H1 (cell line): ENCODE measurements around the gene ZC3H18. TPM values are rescaled to one million over a fixed set of nuclear protein-coding genes. Genes with fewer than 3 reads are reported as not detected.

Experiments
- CTCF ChIA-PET: fragments of 300-600 bp; sonication (Branson Sonifier 250); formaldehyde crosslinking; loops from one replicate; lab custom pipeline; 2021; ENCODE audit not compliant: partially characterized antibody; lab: Charles Lee
- POLR2A ChIA-PET: fragments of 300-600 bp; sonication (Branson Sonifier 250); formaldehyde crosslinking; loops from one replicate; lab custom pipeline; 2021; ENCODE audit warnings: inconsistent platforms; ENCODE audit not compliant: partially characterized antibody; lab: Charles Lee
- DNase-seq, 2 experiments: peaks; one replicate each; pipeline versions ENCODE4 v3.0.0 to v3.0.0-alpha.2; 2010 to 2022; ENCODE audit warnings: low spot score in 2 of 2, low read depth in 1 of 2, mixed read lengths in 1 of 2
- FAIRE-seq: peaks from 2 replicates; lab custom pipeline; 2011; peaks lifted over from hg19 to GRCh38; lab: Jason Lieb, UNC
- H2AFZ ChIP-seq: 2 replicates; pipeline ENCODE4 v1.8.1; 2012; ENCODE audit warnings: low read length, inconsistent platforms
- H2AK5ac ChIP-seq: 2 replicates; pipeline ENCODE4 v1.6.1; 2013; ENCODE audit warnings: low read depth, low read length
- H2BK120ac ChIP-seq: replicated peaks from 2 replicates; pipeline ENCODE3; 2013; ENCODE audit warnings: low read depth, low read length, inconsistent platforms
- H2BK12ac ChIP-seq: 2 replicates; pipeline ENCODE4 v1.6.1; 2013; ENCODE audit warnings: low read depth, low read length
- H2BK15ac ChIP-seq: 2 replicates; pipeline ENCODE4 v1.6.1; 2013; ENCODE audit warnings: low read length
- H2BK20ac ChIP-seq: 2 replicates; pipeline ENCODE4 v1.6.1; 2013; ENCODE audit warnings: low read length
- H2BK5ac ChIP-seq: 2 replicates; pipeline ENCODE4 v1.6.1; 2013; ENCODE audit warnings: low read depth, low read length
- H3K14ac ChIP-seq: 2 replicates; pipeline ENCODE4 v1.6.1; 2013; ENCODE audit warnings: inconsistent platforms; ENCODE audit not compliant: insufficient read length
- H3K18ac ChIP-seq: 2 replicates; pipeline ENCODE4 v1.6.1; 2013; ENCODE audit warnings: low read length; ENCODE audit errors: extremely low read depth
- H3K23ac ChIP-seq: 2 replicates; pipeline ENCODE4 v1.6.1; 2013; ENCODE audit warnings: inconsistent platforms; ENCODE audit not compliant: insufficient read length
- H3K23me2 ChIP-seq: 2 replicates; pipeline ENCODE4 v1.6.1; 2013; ENCODE audit warnings: low read depth, low read length
- H3K27ac ChIP-seq: 2 replicates; pipeline ENCODE4 v1.6.1; 2011; ENCODE audit warnings: low read depth, low read length, inconsistent platforms
- H3K27me3 ChIP-seq, 4 experiments: replicated peaks in 1 of 4; 1 replicate in 1 of 4; 2 replicates in 3 of 4; pipeline versions ENCODE4 v1.6.1 to v1.8.1; 2011 to 2013; ENCODE audit warnings: low read length in 3 of 4, mild to moderate bottlenecking in 3 of 4, inconsistent platforms in 2 of 4, mixed read lengths in 2 of 4, moderate library complexity in 1 of 4; ENCODE audit not compliant: control insufficient read depth in 3 of 4, insufficient read depth in 3 of 4; ENCODE audit errors: extremely low read depth in 1 of 4
- H3K36me3 ChIP-seq, 4 experiments: 2 replicates each; pipeline versions ENCODE4 v1.6.1 to v1.8.1; 2011 to 2013; ENCODE audit warnings: mild to moderate bottlenecking in 4 of 4, low read length in 3 of 4, moderate library complexity in 2 of 4, control low read depth in 1 of 4, inconsistent platforms in 1 of 4; ENCODE audit not compliant: insufficient read depth in 4 of 4, control insufficient read depth in 2 of 4
- H3K4ac ChIP-seq: replicated peaks from 2 replicates; pipeline ENCODE3; 2013; ENCODE audit warnings: low read length, low read depth, mixed read lengths, inconsistent platforms; ENCODE audit not compliant: insufficient read length
- H3K4me1 ChIP-seq, 4 experiments: replicated peaks in 1 of 4; 1 replicate in 1 of 4; 2 replicates in 3 of 4; pipeline versions ENCODE4 v1.6.1 to v1.8.1; 2011 to 2013; ENCODE audit warnings: low read length in 3 of 4, inconsistent platforms in 2 of 4, mixed read lengths in 1 of 4; ENCODE audit not compliant: insufficient read depth in 4 of 4, control insufficient read depth in 3 of 4
- H3K4me2 ChIP-seq, 2 experiments: 2 replicates each; pipeline versions ENCODE4 v1.6.1 to v1.8.1; 2011 to 2013; ENCODE audit warnings: low read depth in 2 of 2, low read length in 2 of 2, control low read depth in 1 of 2, inconsistent platforms in 1 of 2, mild to moderate bottlenecking in 1 of 2; ENCODE audit not compliant: insufficient read depth in 1 of 2
- H3K4me3 ChIP-seq, 4 experiments: fragments of 200-600, 300-600 bp in 1 of 4; sonication (generic), shearing (Covaris generic), sonication (Bioruptor Twin) in 1 of 4; 2 replicates each; pipeline versions ENCODE4 v1.5.1 to v1.8.1; 2011 to 2016; ENCODE audit warnings: low read length in 4 of 4, low read depth in 3 of 4, control low read depth in 2 of 4, inconsistent platforms in 2 of 4, mild to moderate bottlenecking in 2 of 4, mixed read lengths in 1 of 4, moderate library complexity in 1 of 4; ENCODE audit not compliant: insufficient read depth in 2 of 4; ENCODE audit errors: extremely low read depth in 1 of 4
- H3K56ac ChIP-seq: replicated peaks from 2 replicates; pipeline ENCODE3; 2013; ENCODE audit warnings: low read depth, mild to moderate bottlenecking, mixed read lengths, low read length, inconsistent platforms; ENCODE audit not compliant: insufficient read length
- H3K79me1 ChIP-seq: 2 replicates; pipeline ENCODE4 v1.6.1; 2013; ENCODE audit warnings: low read depth, low read length, control low read depth
- H3K79me2 ChIP-seq, 2 experiments: 2 replicates each; pipeline versions ENCODE4 v1.6.1 to v1.8.1; 2012 to 2013; ENCODE audit warnings: low read length in 2 of 2, mild to moderate bottlenecking in 2 of 2, inconsistent platforms in 1 of 2; ENCODE audit not compliant: insufficient read depth in 2 of 2, control insufficient read depth in 1 of 2
- H3K9ac ChIP-seq, 4 experiments: replicated peaks in 1 of 4; 1 replicate in 1 of 4; 2 replicates in 3 of 4; pipeline versions ENCODE4 v1.6.1 to v1.8.1; 2011 to 2013; ENCODE audit warnings: low read depth in 3 of 4, low read length in 3 of 4, control low read depth in 2 of 4, mild to moderate bottlenecking in 2 of 4, moderate library complexity in 2 of 4, inconsistent platforms in 1 of 4; ENCODE audit errors: extremely low read depth in 1 of 4
- H3K9me3 ChIP-seq, 2 experiments: 2 replicates each; pipeline versions ENCODE4 v1.6.1 to v1.8.1; 2012 to 2013; ENCODE audit warnings: mild to moderate bottlenecking in 2 of 2, moderate library complexity in 2 of 2, control low read depth in 1 of 2, inconsistent platforms in 1 of 2, low read depth in 1 of 2, low read length in 1 of 2, mixed read lengths in 1 of 2; ENCODE audit not compliant: insufficient read depth in 2 of 2
- H4K20me1 ChIP-seq, 2 experiments: replicated peaks in 1 of 2; 2 replicates each; pipeline versions ENCODE3 to v1.8.1; 2011 to 2013; ENCODE audit warnings: inconsistent platforms in 2 of 2, low read length in 2 of 2, mild to moderate bottlenecking in 1 of 2; ENCODE audit not compliant: insufficient read depth in 2 of 2, control insufficient read depth in 1 of 2
- H4K5ac ChIP-seq: 2 replicates; pipeline ENCODE4 v1.6.1; 2013; ENCODE audit warnings: low read length, low read depth, mixed read lengths, inconsistent platforms; ENCODE audit not compliant: insufficient read length
- H4K8ac ChIP-seq: 2 replicates; pipeline ENCODE4 v1.8.0; 2013; ENCODE audit warnings: mild to moderate bottlenecking, moderate library complexity, low read length, inconsistent platforms; ENCODE audit not compliant: insufficient read depth; ENCODE audit errors: extremely low read depth
- H4K91ac ChIP-seq: replicated peaks from 2 replicates; pipeline ENCODE3; 2013; ENCODE audit warnings: low read length, mixed read lengths, inconsistent platforms; ENCODE audit not compliant: insufficient read length
- ASH2L ChIP-seq: fragments of 200-600, 300-600 bp; sonication (generic); IDR thresholded peaks from one replicate; pipeline ENCODE4 v1.7.1; 2017; ENCODE audit warnings: low read length
- BRCA1 ChIP-seq: IDR thresholded peaks from 2 replicates; pipeline ENCODE4 v1.6.1; 2012; ENCODE audit warnings: low read depth, low read length, improper control_type of control experiment
- CTBP2 ChIP-seq: IDR thresholded peaks from 2 replicates; pipeline ENCODE4 v1.7.0; 2011; ENCODE audit warnings: borderline replicate concordance, mild to moderate bottlenecking, moderate library complexity, mixed read lengths, low read length; ENCODE audit not compliant: insufficient read depth, insufficient read length
- MAFK ChIP-seq: IDR thresholded peaks from 2 replicates; pipeline ENCODE4 v1.6.1; 2012; ENCODE audit warnings: low read depth, mild to moderate bottlenecking, improper control_type of control experiment, low read length
- NANOG ChIP-seq: IDR thresholded peaks from 2 replicates; pipeline ENCODE4 v1.6.1; 2011; ENCODE audit warnings: low read length, low read depth, mild to moderate bottlenecking, inconsistent platforms; ENCODE audit not compliant: insufficient read depth, poor library complexity, severe bottlenecking
- RXRA ChIP-seq: IDR thresholded peaks from 2 replicates; pipeline ENCODE4 v1.6.1; 2011; ENCODE audit warnings: low read depth, mild to moderate bottlenecking, low read length, moderate library complexity; ENCODE audit not compliant: insufficient read depth
- WGBS, 2 experiments: shearing (Covaris generic) in 1 of 2; methylation state at CpG; one replicate each; pipeline versions ENCODE4 v1.1.6 to v1.1.7; 2013 to 2015; ENCODE audit warnings: low lambda C conversion rate in 2 of 2, mixed read lengths in 2 of 2, inconsistent platforms in 1 of 2, low coverage in 1 of 2, missing lambda C conversion rate in 1 of 2; ENCODE audit not compliant: insufficient replicate concordance in 2 of 2, insufficient coverage in 1 of 2, insufficient read length in 1 of 2; ENCODE audit errors: extremely low coverage in 1 of 2, missing lambda C conversion rate in 1 of 2; 5-methylcytosine and 5-hydroxymethylcytosine counted together
- polyA plus RNA-seq, 7 experiments: library from polyadenylated mRNA; depleted of rRNA in 3 of 7; stranded (reverse) in 5 of 7; unstranded in 2 of 7; fragments of >200 nt in 5 of 7; fragments of 200-250 nt in 2 of 7; gene quantifications; 1 replicate in 5 of 7; 2 replicates in 1 of 7; 4 replicates in 1 of 7; pipeline versions ENCODE4 v1.2.1 to v1.2.3, GENCODE V29; 2011 to 2013; ENCODE audit warnings: missing spikeins in 2 of 7, mixed read lengths in 2 of 7
- total RNA-seq: library from RNA; stranded (reverse); fragmentation: NEBNext Ultra II Directional; extraction: Animal tissue kit (Norgen Biotek cat#: 25700); gene quantifications from 2 replicates; pipeline ENCODE4 v1.2.1, GENCODE V29; 2021
- TF ChIP-seq, protein P1 (sequence below): IDR thresholded peaks from 2 replicates; pipeline ENCODE4 v1.6.1; 2012; ENCODE audit warnings: inconsistent platforms

The ZC3H18 gene
- total and polyA plus RNA-seq, 2 of the 8 experiments (the other 6 are each of a cell fraction or from before 2014, with no cell fraction given), result 12.1 to 73.2 TPM

DNA sequence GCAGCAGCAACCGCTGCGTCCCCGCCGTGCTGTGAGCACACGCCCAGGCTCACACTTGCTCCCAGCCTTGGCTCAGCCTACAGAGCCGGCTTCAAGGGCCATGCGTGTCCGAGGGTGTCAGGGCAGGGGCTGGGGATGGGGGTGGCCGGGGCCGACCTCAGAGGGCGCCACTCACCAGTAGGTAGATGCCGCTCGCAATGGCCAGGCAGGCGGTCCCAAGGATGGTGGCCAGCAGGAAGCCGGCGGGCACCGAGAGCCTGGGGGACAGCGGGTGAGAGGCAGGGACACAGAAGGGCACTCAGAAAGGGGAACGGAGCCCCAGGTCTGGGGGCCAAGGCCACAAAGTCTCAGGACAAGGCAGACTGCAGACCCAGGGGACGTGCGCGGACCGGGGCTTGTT, 75.7 kb downstream of the ZC3H18 start:
- Histone ChIP-seq H3K56ac (no peak overlapping the region), H3K4me2 (no peak overlapping the region), H4K8ac (peak overlapping the region; percentile 21; the same call in 1 of the 2 replicates), H3K9me3 (no peaks in the 10 kb centered on the region), H3K4me3 (no peak overlapping the region), H4K91ac (no peak overlapping the region), H2AK5ac (no peak overlapping the region), H3K79me1 (peaks cover 8% of the 10 kb centered on the region), H2AFZ (no peak overlapping the region), H2BK120ac (no peak overlapping the region), H3K36me3 (peaks cover 0 to 5% (median 0%) of the 10 kb centered on the region in 4 experiments; a peak in 1 of 8 replicates), H3K23ac (no peak overlapping the region), H3K18ac (no peak overlapping the region), H4K5ac (no peak overlapping the region), H3K23me2 (peaks cover 7% of the 10 kb centered on the region; the same call in 1 of the 2 replicates), H3K14ac (no peak overlapping the region), H2BK12ac (no peak overlapping the region), H3K4me1 (peaks cover 0 to 8% (median 2%) of the 10 kb centered on the region in 4 experiments; a peak in 3 of 7 replicates), H3K27me3 (no peaks in the 10 kb centered on the region), H2BK5ac (peak overlapping the region; percentile 66; the same call in 1 of the 2 replicates), H4K20me1 (peaks cover 2 to 8% of the 10 kb centered on the region in 2 experiments), H3K9ac (no peak overlapping the region), H2BK20ac (no peak overlapping the region), H3K4ac (no peak overlapping the region), H3K27ac (no peak overlapping the region), H3K79me2 (no peaks in the 10 kb centered on the region; a peak in 1 of 4 replicates), H2BK15ac (no peak overlapping the region)
- POLR2A ChIA-PET, result interaction anchor here (1.2 to 1.7 kb wide), 2 partner anchors 13 to 35 kb away, joined by 5 to 6 read pairs; no protein-coding TSS in a partner anchor
- no peak for TF ChIP-seq NANOG
- no peak for TF ChIP-seq MAFK
- no peak for TF ChIP-seq ASH2L
- TF ChIP-seq, protein P1, sequence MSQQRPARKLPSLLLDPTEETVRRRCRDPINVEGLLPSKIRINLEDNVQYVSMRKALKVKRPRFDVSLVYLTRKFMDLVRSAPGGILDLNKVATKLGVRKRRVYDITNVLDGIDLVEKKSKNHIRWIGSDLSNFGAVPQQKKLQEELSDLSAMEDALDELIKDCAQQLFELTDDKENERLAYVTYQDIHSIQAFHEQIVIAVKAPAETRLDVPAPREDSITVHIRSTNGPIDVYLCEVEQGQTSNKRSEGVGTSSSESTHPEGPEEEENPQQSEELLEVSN, result no peak
- no peak for TF ChIP-seq CTBP2
- no peak for TF ChIP-seq RXRA
- TF ChIP-seq BRCA1, result no peak
- CTCF ChIA-PET, result no interaction called here
- 85% methylated on average over 15 of the region's 23 CpGs; no CpG with 5 or more reads in 1 of the 2 experiments for WGBS, 2 experiments
- no peak for FAIRE-seq
- DNase-seq, result no peak
